HepG2 (cell line): ENCODE measurements around the gene ANKUB1. TPM values are rescaled to one million over a fixed set of nuclear protein-coding genes. Genes with fewer than 3 reads are reported as not detected.

Experiments
- ATAC-seq: fragments of 200-7000 bp; cut with Tn5 transposase; 3 replicates; pipeline ENCODE4 v1.9.1; 2020; ENCODE audit warnings: mild to moderate bottlenecking, moderate library complexity
- BruUV-seq: library from RNA; stranded (reverse); fragments of 400-500 nt; replicated peaks from 2 replicates; lab custom pipeline; 2021; lab: Mats Ljungman, UMichigan
- CTCF ChIA-PET: fragments of 300-600 bp; formaldehyde crosslinking; extraction: SDS; loops from one replicate; lab custom pipeline; 2021; ENCODE audit warnings: low total read pairs, inconsistent platforms, low intra/inter-chr PET ratio; lab: Yijun Ruan, JAX
- POLR2A ChIA-PET: fragments of 350-600 bp; sonication (Branson Sonifier 250); formaldehyde crosslinking; loops from one replicate; lab custom pipeline; 2020; ENCODE audit warnings: antibody characterized with exemption, inconsistent platforms; lab: Yijun Ruan, JAX
- DNase-seq: peaks from one replicate; pipeline ENCODE4 v3.0.0-alpha.2; 2015; ENCODE audit warnings: low spot score
- FAIRE-seq: peaks from 3 replicates; lab custom pipeline; 2011; peaks lifted over from hg19 to GRCh38; lab: Jason Lieb, UNC
- H2AFZ ChIP-seq: one replicate; pipeline ENCODE4 v1.6.1; 2011; ENCODE audit warnings: low read length, inconsistent platforms
- H3K27ac ChIP-seq: fragments of 300-600 bp; 3 replicates; pipeline ENCODE4 v1.8.0; 2011; ENCODE audit warnings: mixed run types, mild to moderate bottlenecking, mixed read lengths, low read length, inconsistent platforms; ENCODE audit not compliant: insufficient read depth; ENCODE audit errors: extremely low read length
- H3K27me3 ChIP-seq, 2 experiments: fragments of 200-600 bp in 1 of 2; 2 replicates in 1 of 2; 3 replicates in 1 of 2; pipeline versions ENCODE4 v1.6.0 to v1.8.0; 2011; ENCODE audit warnings: low read length in 2 of 2, mild to moderate bottlenecking in 2 of 2, moderate library complexity in 2 of 2, inconsistent platforms in 1 of 2; ENCODE audit not compliant: insufficient read depth in 2 of 2, control insufficient read depth in 1 of 2
- H3K36me3 ChIP-seq, 2 experiments: fragments of 200-600 bp in 1 of 2; replicated peaks in 1 of 2; 2 replicates in 1 of 2; 3 replicates in 1 of 2; pipeline versions ENCODE4 v1.5.1 to v1.8.0; 2011; ENCODE audit warnings: low read length in 2 of 2, inconsistent platforms in 1 of 2; ENCODE audit not compliant: insufficient read depth in 2 of 2, control insufficient read depth in 1 of 2
- H3K4me1 ChIP-seq: 2 replicates; pipeline ENCODE4 v1.5.1; 2012; ENCODE audit warnings: low read length, inconsistent platforms; ENCODE audit not compliant: insufficient read depth
- H3K4me2 ChIP-seq: 2 replicates; pipeline ENCODE4 v1.6.0; 2011; ENCODE audit warnings: low read depth, low read length, inconsistent platforms
- H3K4me3 ChIP-seq, 3 experiments: fragments of 200-600 bp in 1 of 3; sonication (generic), shearing (Covaris generic) in 1 of 3; replicated peaks in 1 of 3; 2 replicates each; pipeline ENCODE4 v1.5.1; 2011 to 2016; ENCODE audit warnings: low read length in 3 of 3, inconsistent platforms in 2 of 3, low read depth in 2 of 3, mild to moderate bottlenecking in 2 of 3, control low read depth in 1 of 3, mixed read lengths in 1 of 3; ENCODE audit not compliant: insufficient read depth in 1 of 3
- H3K79me2 ChIP-seq: one replicate; pipeline ENCODE4 v1.6.1; 2011; ENCODE audit warnings: low read length, inconsistent platforms; ENCODE audit not compliant: insufficient read depth
- H3K9ac ChIP-seq: 2 replicates; pipeline ENCODE4 v1.6.0; 2011; ENCODE audit warnings: mild to moderate bottlenecking, low read depth, low read length, inconsistent platforms; ENCODE audit not compliant: insufficient read depth
- H3K9me3 ChIP-seq: 2 replicates; pipeline ENCODE4 v1.5.1; 2012; ENCODE audit warnings: mild to moderate bottlenecking, low read length
- H4K20me1 ChIP-seq: 2 replicates; pipeline ENCODE4 v1.6.0; 2011; ENCODE audit warnings: inconsistent platforms, mild to moderate bottlenecking, low read length, moderate library complexity; ENCODE audit not compliant: insufficient read depth
- AHR ChIP-seq: IDR thresholded peaks from 2 replicates; pipeline ENCODE4 v1.6.1; 2018; ENCODE audit warnings: missing genetic modification reagents, missing compliant biosample characterization
- HINFP ChIP-seq: sonication (generic); formaldehyde crosslinking; IDR thresholded peaks from 2 replicates; pipeline ENCODE4 v1.4.0; 2020; ENCODE audit warnings: low read depth, mild to moderate bottlenecking, missing genetic modification reagents
- JARID2 ChIP-seq: sonication (generic); formaldehyde crosslinking; IDR thresholded peaks from 2 replicates; pipeline ENCODE4 v1.8.1; 2023; ENCODE audit warnings: missing genetic modification reagents, inconsistent platforms; ENCODE audit not compliant: insufficient replicate concordance
- MTA1 ChIP-seq: sonication (generic); formaldehyde crosslinking; IDR thresholded peaks from 2 replicates; pipeline ENCODE4 v1.4.0; 2020; ENCODE audit warnings: missing genetic modification reagents, mild to moderate bottlenecking, borderline replicate concordance
- SMAD3 ChIP-seq: sonication (generic); formaldehyde crosslinking; IDR thresholded peaks from 2 replicates; pipeline ENCODE4 v1.4.0; 2020; ENCODE audit warnings: missing genetic modification reagents
- SNAPC4 ChIP-seq: sonication (generic); formaldehyde crosslinking; IDR thresholded peaks from 2 replicates; pipeline ENCODE4 v1.4.0; 2020; ENCODE audit warnings: mild to moderate bottlenecking, missing genetic modification reagents
- TGIF2 ChIP-seq: IDR thresholded peaks from 2 replicates; pipeline ENCODE4 v1.6.1; 2016; ENCODE audit warnings: control low read depth, missing compliant biosample characterization
- ZBTB25 ChIP-seq: IDR thresholded peaks from 2 replicates; pipeline ENCODE4 v1.6.1; 2018; ENCODE audit warnings: missing genetic modification reagents
- ZBTB49 ChIP-seq: sonication (generic); formaldehyde crosslinking; IDR thresholded peaks from 2 replicates; pipeline ENCODE4 v1.4.0; 2020; ENCODE audit warnings: missing genetic modification reagents, borderline replicate concordance
- ZNF546 ChIP-seq: sonication (generic); formaldehyde crosslinking; conservative IDR thresholded peaks from 2 replicates; pipeline ENCODE4 v1.8.1; 2023; ENCODE audit warnings: mild to moderate bottlenecking, missing genetic modification reagents
- ZNF749 ChIP-seq: sonication (generic); formaldehyde crosslinking; IDR thresholded peaks from 2 replicates; pipeline ENCODE4 v1.8.0; 2022; ENCODE audit warnings: mild to moderate bottlenecking, missing genetic modification reagents, moderate library complexity, borderline replicate concordance
- ZSCAN22 ChIP-seq: sonication (generic); formaldehyde crosslinking; IDR thresholded peaks from 2 replicates; pipeline ENCODE4 v1.4.0; 2020; ENCODE audit warnings: mild to moderate bottlenecking, missing genetic modification reagents
- WGBS: methylation state at CpG from one replicate; pipeline ENCODE4 v1.1.6; 2017; ENCODE audit warnings: low lambda C conversion rate; 5-methylcytosine and 5-hydroxymethylcytosine counted together
- in situ Hi-C: cut with HindIII; loops from 2 replicates; pipeline ENCODE4 v1.10.0; 2017; ENCODE audit warnings: low pct_unique_long_range_greater_than_20kb; ENCODE audit not compliant: extremely low pct_ligation_motif_present
- intact Hi-C: fragments of 100-400 bp; cut with micrococcal nuclease; formaldehyde crosslinking; loops from one replicate; pipeline ENCODE4 v1.10.0; 2022; ENCODE audit not compliant: unreplicated experiment
- polyA plus RNA-seq, 8 experiments: library from polyadenylated mRNA; depleted of rRNA in 3 of 8; stranded (reverse) in 7 of 8; unstranded in 1 of 8; fragments of >200 nt; fragmentation: Illumina TruSeq in 4 of 8; extraction: Trizol in 4 of 8; gene quantifications; 2 replicates each; pipeline versions ENCODE4 v1.2.1 to v1.2.3, GENCODE V29; 2011 to 2016; ENCODE audit warnings: low read depth in 4 of 8, missing spikeins in 1 of 8, mixed read lengths in 1 of 8; ENCODE audit not compliant: insufficient read depth in 1 of 8
- total RNA-seq, 5 experiments: library from RNA; depleted of rRNA; stranded (reverse); fragments of >200 nt; fragmentation: Illumina TruSeq; extraction: Trizol; gene quantifications; 2 replicates each; pipeline ENCODE4 v1.2.3, GENCODE V29; 2016; ENCODE audit warnings: low read depth in 1 of 5

Gene ANKUB1
- total and polyA plus RNA-seq, 2 of the 13 experiments (the other 11 are each of a cell fraction or from before 2014, with no cell fraction given): not detected

- Histone ChIP-seq H3K4me3 (no peak overlapping the region), H3K27me3 (no peaks in the 10 kb centered on the region), H3K4me2 (no peak overlapping the region), H3K4me1 (peaks cover 11% of the 10 kb centered on the region; the same call in 1 of the 2 replicates), H3K9ac (no peak overlapping the region), H3K36me3 (no peaks in the 10 kb centered on the region), H3K9me3 (no peaks in the 10 kb centered on the region), H3K27ac (no peak overlapping the region), H2AFZ (no peak overlapping the region), H3K79me2 (no peaks in the 10 kb centered on the region), H4K20me1 (no peaks in the 10 kb centered on the region)
- FAIRE-seq: no peak
- 70% methylated on average over 2 of the region's 5 CpGs for WGBS
- ATAC-seq: no peak
- DNase-seq: no peak
- ChIA-PET CTCF (no interaction called here), POLR2A (no interaction called here)
- intact Hi-C loops: no loop called here
- in situ Hi-C loops: no loop called here
- no TSS peak for BruUV-seq
- no peak for TF ChIP-seq AHR
- no peak for TF ChIP-seq HINFP (CRISPR knock-in tag)
- TF ChIP-seq ZNF546 (CRISPR knock-in tag): no peak
- no peak for TF ChIP-seq SMAD3 (CRISPR knock-in tag)
- no peak for TF ChIP-seq SNAPC4 (CRISPR knock-in tag)
- TF ChIP-seq JARID2: no peak
- TF ChIP-seq ZNF749 (CRISPR knock-in tag): no peak
- no peak for TF ChIP-seq ZBTB49 (CRISPR knock-in tag)
- TF ChIP-seq TGIF2 (CRISPR knock-in tag): no peak
- TF ChIP-seq ZSCAN22 (CRISPR knock-in tag): no peak
- TF ChIP-seq MTA1: no peak
- no peak for TF ChIP-seq ZBTB25
Observed at GRCh38 chr3:149784064-149784704, 8.2 kb downstream of the ANKUB1 start.
